ENCODE measurements around the gene FBXO41.

- no peak for TF ChIP-seq POLR2AphosphoS5 (IDR thresholded peaks at IDR 0.05)
- TF ChIP-seq CTCF (IDR thresholded peaks at IDR 0.05), result no peak
- no peak for TF ChIP-seq POLR2A (IDR thresholded peaks at IDR 0.05)
- TF ChIP-seq EP300 (IDR thresholded peaks at IDR 0.05), result no peak
Observed at GRCh38 chr2:73237168-73237567, 47.1 kb downstream of the FBXO41 start.
